Measurements from ENCODE around the gene EFS.
"Not testable (repeated sequence)": the region's sequence is repeated elsewhere in the genome, so short reads cannot be mapped to it uniquely, and the experiment has no call there.

EFS gene

DNA sequence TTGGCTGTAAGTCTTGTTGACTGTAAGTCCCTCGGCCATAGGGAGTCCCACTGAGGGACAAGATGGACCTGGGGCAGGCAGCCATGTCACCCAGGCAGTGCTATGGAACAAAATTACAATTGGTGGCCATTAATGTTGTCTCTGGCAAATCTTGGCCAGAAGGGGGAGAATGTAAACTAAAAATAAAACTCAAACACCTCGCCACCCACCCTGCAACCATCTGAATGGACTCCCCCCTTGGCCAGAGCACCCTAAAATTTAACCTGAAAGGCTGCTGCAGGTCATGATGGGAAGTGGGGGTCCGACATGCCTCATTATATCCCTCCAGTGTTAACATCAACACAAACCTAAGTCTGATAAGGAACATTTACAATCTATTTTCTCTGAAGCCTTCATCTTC lies 20.5 kb downstream of the EFS start:
- H3K4me3 ChIP-seq (ENCODE audit: low read length) = no peak overlapping the region
- no peak for DNase-seq (ENCODE audit: low read depth)
- TF ChIP-seq, protein P1, sequence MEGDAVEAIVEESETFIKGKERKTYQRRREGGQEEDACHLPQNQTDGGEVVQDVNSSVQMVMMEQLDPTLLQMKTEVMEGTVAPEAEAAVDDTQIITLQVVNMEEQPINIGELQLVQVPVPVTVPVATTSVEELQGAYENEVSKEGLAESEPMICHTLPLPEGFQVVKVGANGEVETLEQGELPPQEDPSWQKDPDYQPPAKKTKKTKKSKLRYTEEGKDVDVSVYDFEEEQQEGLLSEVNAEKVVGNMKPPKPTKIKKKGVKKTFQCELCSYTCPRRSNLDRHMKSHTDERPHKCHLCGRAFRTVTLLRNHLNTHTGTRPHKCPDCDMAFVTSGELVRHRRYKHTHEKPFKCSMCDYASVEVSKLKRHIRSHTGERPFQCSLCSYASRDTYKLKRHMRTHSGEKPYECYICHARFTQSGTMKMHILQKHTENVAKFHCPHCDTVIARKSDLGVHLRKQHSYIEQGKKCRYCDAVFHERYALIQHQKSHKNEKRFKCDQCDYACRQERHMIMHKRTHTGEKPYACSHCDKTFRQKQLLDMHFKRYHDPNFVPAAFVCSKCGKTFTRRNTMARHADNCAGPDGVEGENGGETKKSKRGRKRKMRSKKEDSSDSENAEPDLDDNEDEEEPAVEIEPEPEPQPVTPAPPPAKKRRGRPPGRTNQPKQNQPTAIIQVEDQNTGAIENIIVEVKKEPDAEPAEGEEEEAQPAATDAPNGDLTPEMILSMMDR (conservative IDR thresholded peaks at IDR 0.05; ENCODE audit: low read depth, low read length) = no peak

DNA sequence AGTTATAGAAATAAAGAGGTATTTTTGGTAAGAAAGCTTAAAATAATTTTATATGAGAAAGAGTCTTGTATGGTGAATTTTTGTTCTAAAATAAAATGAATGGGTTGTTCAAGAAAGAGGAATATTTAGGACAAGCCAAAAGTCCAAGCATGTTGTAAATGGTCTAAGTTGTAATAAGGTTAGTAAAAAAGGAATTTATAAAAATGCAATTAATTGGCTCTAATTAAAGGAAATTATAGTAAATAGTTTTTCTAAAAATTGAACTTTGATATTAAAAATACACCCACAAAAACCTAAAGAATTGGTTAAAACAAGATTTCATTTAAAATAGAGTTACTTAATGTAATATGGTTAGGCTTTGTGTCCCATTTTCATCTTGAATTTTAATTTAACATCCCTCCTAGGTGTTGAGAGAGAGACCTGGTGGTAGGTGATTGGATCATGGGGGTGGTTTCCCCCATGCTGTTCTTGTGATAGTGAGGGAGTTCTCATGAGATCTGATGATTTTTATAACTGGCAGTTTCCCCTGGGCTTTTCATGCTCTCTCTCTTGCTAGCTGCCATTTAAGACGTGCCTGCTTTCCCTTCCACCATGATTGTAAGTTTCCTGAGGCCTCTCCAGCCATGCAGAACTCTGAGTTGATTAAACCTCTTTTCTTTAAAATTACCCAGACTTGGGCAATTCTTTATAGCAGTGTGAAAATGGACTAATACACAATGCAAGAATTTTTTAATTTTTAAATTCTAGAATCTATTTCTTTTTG lies 25.3 kb downstream of the EFS start:
- TF ChIP-seq, protein P1 (conservative IDR thresholded peaks at IDR 0.05; ENCODE audit: low read depth, low read length) = no peak
- no peak overlapping the region for H3K4me3 ChIP-seq (ENCODE audit: low read length)
- no peak for DNase-seq (ENCODE audit: low read depth)

DNA sequence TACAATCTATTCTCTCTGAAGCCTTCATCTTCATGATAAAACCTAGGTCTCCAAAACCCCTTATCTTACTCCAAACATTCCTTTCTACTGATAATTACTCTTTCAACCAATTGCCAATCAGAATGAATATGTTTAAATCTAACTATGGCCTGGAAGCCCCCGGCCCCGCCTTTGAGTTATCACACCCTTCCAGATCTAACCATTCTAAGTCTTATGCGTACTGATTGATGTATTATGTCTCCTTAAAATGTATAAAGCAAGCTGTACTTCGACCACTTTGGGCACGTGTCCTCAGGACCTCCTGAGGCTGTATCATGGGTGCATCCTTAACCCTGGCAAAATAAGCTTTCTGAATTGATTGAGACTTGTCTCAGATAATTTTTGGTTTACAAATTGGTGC lies 29.3 kb downstream of the EFS start:
- TF ChIP-seq, protein P1 (conservative IDR thresholded peaks at IDR 0.05; ENCODE audit: low read depth, low read length) = no peak
- no peak for DNase-seq (ENCODE audit: low read depth)
- no peak overlapping the region for H3K4me3 ChIP-seq (ENCODE audit: low read length)

DNA sequence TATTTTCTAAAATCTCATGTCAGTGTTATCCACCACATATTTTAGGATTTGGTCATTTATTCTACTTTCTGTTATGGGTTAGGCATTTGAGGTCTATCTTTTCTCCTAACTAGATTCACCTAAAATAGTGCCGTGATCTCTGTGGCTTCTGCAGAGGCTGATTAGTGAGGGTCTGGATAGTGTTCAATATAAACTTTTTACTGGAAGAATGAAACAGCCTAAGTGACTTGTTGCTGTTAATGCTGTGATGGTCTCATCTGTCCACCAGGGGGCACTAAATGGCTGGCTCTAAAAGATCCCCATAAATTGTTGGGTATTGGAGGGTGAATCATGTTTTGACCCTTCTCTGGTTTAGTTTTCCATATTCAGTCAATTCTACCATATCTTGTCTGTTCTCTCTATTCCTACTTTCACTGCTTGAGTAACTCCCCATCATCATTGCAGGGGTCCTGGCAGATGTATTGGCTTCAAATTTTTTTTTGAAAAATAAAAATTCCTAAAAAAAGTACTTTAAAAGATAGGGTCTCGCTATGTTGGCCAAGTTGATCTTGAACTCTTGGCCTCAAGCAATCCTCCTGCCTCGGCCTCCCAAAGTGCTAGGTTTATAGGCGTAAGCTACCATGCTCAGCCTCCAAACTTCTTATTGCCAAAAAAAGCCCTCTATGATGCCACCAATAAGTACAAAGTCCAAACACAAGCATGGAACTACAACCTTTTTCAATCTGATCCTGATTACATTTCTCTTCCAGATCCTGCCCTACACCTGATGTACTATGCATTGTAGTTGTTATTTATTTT lies 36.8 kb downstream of the EFS start:
- TF ChIP-seq, protein P1 (conservative IDR thresholded peaks at IDR 0.05; ENCODE audit: low read depth, low read length) = peak; percentile 89
- no peak overlapping the region for H3K4me3 ChIP-seq (ENCODE audit: low read length)
- DNase-seq (ENCODE audit: low read depth) = peak; percentile 31

DNA sequence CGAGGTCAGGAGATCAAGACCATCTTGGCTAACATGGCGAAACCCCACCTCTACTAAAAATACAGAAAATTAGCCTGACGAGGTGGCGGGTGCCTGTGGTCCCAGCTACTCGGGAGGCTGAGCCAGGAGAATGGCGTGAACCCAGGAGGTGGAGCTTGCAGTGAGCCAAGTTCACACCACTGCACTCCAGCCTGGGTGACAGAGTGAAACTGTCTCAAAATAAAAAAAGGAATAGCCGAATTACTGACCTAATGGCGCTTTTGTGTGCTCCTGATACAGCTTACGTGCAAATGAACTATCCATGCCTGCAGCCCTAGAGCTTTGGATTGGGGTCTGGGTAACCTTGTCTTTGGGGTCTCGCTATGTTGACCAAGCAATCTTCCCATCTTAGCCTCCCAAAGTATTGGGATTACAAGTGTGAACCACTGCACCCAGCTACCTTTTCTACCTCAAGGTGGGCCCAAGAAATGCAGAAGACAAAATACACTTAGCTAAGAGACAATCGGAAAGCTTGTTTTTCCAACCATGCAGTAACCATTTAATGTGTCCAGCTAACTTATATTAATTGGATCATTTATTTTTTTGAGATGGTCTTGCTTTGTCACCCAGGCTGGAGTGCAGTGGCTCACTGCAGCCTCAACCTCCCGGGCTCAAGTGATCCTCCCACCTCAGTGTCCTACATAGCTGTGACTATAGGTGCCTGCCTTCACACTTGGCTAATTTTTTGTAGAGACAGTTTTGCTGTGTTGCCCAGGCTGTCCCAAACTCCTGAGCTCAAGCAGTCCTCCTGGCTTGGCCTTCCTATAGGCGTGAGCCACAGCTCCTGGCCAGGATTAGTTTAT lies 38.3 kb downstream of the EFS start:
- no peak for DNase-seq (ENCODE audit: low read depth)
- H3K4me3 ChIP-seq (ENCODE audit: low read length) = no peak overlapping the region
- TF ChIP-seq, protein P1 (conservative IDR thresholded peaks at IDR 0.05; ENCODE audit: low read depth, low read length) = no peak

DNA sequence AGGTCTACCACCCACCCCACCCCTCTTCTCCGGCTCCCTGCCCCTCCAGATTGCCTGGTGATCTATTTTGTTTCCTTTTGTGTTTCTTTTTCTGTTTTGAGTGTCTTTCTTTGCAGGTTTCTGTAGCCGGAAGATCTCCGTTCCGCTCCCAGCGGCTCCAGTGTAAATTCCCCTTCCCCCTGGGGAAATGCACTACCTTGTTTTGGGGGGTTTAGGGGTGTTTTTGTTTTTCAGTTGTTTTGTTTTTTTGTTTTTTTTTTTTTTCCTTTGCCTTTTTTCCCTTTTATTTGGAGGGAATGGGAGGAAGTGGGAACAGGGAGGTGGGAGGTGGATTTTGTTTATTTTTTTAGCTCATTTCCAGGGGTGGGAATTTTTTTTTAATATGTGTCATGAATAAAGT lies 39.2 kb downstream of the EFS start:
- DNase-seq (ENCODE audit: low read depth); H3K4me3 ChIP-seq (ENCODE audit: low read length): not testable (repeated sequence)

DNA sequence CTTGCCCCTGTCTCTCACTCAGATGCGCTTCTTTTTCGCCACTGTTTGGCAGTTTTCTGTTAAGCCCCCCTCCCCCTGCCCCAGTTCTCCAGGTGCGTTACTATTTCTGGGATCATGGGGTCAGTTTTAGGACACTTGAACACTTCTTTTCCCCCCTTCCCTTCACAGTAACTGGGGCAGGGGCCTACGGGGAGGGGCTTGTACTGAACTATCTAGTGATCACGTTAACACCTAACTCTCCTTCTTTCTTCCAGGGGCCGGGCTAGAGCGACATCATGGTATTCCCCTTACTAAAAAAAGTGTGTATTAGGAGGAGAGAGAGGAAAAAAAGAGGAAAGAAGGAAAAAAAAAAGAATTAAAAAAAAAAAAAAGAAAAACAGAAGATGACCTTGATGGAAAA lies 40.0 kb downstream of the EFS start:
- H3K4me3 ChIP-seq (ENCODE audit: low read length) = no peak overlapping the region
- TF ChIP-seq, protein P1 (conservative IDR thresholded peaks at IDR 0.05; ENCODE audit: low read depth, low read length) = no peak

More for the DNA sequence above, 40.0 kb downstream of the EFS start:
- no peak for DNase-seq (ENCODE audit: low read depth)

Data from retinal pigment epithelial cell (primary cell).